PC-3 (cell line): ENCODE results near the gene ZNF780B. TPM values are rescaled to one million over a fixed set of nuclear protein-coding genes. Genes with fewer than 3 reads are reported as not detected.

Experiments
- ATAC-seq: fragments of 200-7000 bp; cut with Tn5 transposase; 2 replicates; pipeline ENCODE4 v1.9.1; 2020; ENCODE audit warnings: mild to moderate bottlenecking, moderate library complexity
- BruUV-seq: library from RNA; stranded (reverse); fragments of 400-500 nt; replicated peaks from 2 replicates; lab custom pipeline; 2021; lab: Mats Ljungman, UMichigan
- CTCF ChIA-PET: fragments of 300-600 bp; sonication (Branson Sonifier 250); formaldehyde crosslinking; loops from one replicate; lab custom pipeline; 2022; ENCODE audit warnings: antibody characterized with exemption; lab: Charles Lee
- POLR2A ChIA-PET: fragments of 300-600 bp; sonication (Branson Sonifier 250); formaldehyde crosslinking; loops from one replicate; lab custom pipeline; 2022; ENCODE audit warnings: antibody characterized with exemption; ENCODE audit not compliant: unreplicated experiment; lab: Charles Lee
- DNase-seq: peaks from one replicate; pipeline ENCODE4 v3.0.0-alpha.2; 2015
- H2AFZ ChIP-seq: fragments of 300-600 bp; sonication (generic); 2 replicates; pipeline ENCODE4 v1.6.0; 2016; ENCODE audit warnings: antibody characterized with exemption, low read length
- H3F3A ChIP-seq: fragments of 300-600 bp; sonication (generic); one replicate; pipeline ENCODE4 v1.6.0; 2017; ENCODE audit warnings: antibody characterized with exemption, low read length, control low read depth, mild to moderate bottlenecking; ENCODE audit not compliant: unreplicated experiment
- H3K27ac ChIP-seq: fragments of 300-600 bp; sonication (generic); 2 replicates; pipeline ENCODE4 v1.5.1; 2016; ENCODE audit warnings: mild to moderate bottlenecking, low read length
- H3K27me3 ChIP-seq: fragments of 300-600 bp; sonication (generic); 2 replicates; pipeline ENCODE4 v1.6.1; 2016; ENCODE audit warnings: low read length, mixed read lengths
- H3K36me3 ChIP-seq: fragments of 300-600 bp; sonication (generic); 2 replicates; pipeline ENCODE4 v1.6.1; 2016; ENCODE audit warnings: low read depth, mixed run types, low read length, mixed read lengths
- H3K4me1 ChIP-seq: fragments of 300-600 bp; sonication (generic); 2 replicates; pipeline ENCODE4 v1.5.1; 2016; ENCODE audit warnings: low read length; ENCODE audit not compliant: insufficient read depth
- H3K4me2 ChIP-seq: fragments of 300-600 bp; sonication (generic); 2 replicates; pipeline ENCODE4 v1.6.0; 2016; ENCODE audit warnings: low read length
- H3K4me3 ChIP-seq: fragments of 300-600 bp; sonication (generic); 2 replicates; pipeline ENCODE4 v1.5.1; 2016; ENCODE audit warnings: mild to moderate bottlenecking, low read length, mixed read lengths
- H3K79me2 ChIP-seq: fragments of 300-600 bp; sonication (generic); 2 replicates; pipeline ENCODE4 v1.6.1; 2017; ENCODE audit warnings: low read length, mixed read lengths
- H3K9ac ChIP-seq: fragments of 300-600 bp; sonication (generic); 2 replicates; pipeline ENCODE4 v1.6.0; 2016; ENCODE audit warnings: mild to moderate bottlenecking, low read length
- H3K9me2 ChIP-seq: fragments of 300-600 bp; sonication (generic); replicated peaks from 2 replicates; pipeline ENCODE4 v1.6.1; 2016; ENCODE audit warnings: mixed run types, low read length, mixed read lengths
- H3K9me3 ChIP-seq: fragments of 300-600 bp; sonication (generic); 2 replicates; pipeline ENCODE4 v1.6.1; 2016; ENCODE audit warnings: low read length, mixed read lengths
- H4K20me1 ChIP-seq: fragments of 300-600 bp; sonication (generic); 2 replicates; pipeline ENCODE4 v1.6.1; 2016; ENCODE audit warnings: low read length, mixed read lengths
- EZH2 ChIP-seq: fragments of 300-600 bp; sonication (generic); IDR thresholded peaks from one replicate; pipeline ENCODE4 v1.6.1; 2017; ENCODE audit warnings: antibody characterized with exemption, mild to moderate bottlenecking, low read length; ENCODE audit not compliant: unreplicated experiment
- EZH2phosphoT487 ChIP-seq: fragments of 300-600 bp; sonication (generic); IDR thresholded peaks from 2 replicates; pipeline ENCODE4 v1.6.1; 2018; ENCODE audit warnings: mild to moderate bottlenecking, antibody characterized with exemption, low read length, borderline replicate concordance
- intact Hi-C: fragments of 100-400 bp; cut with micrococcal nuclease; formaldehyde crosslinking; loops from 2 replicates; pipeline ENCODE4 v1.9.0; 2023
- total RNA-seq: library from RNA; depleted of rRNA; stranded (reverse); fragments of >200 nt; gene quantifications from 2 replicates; pipeline ENCODE4 v1.2.3, GENCODE V29; 2014
- TF ChIP-seq, protein P1 (sequence below): fragments of 300-600 bp; sonication (generic); conservative IDR thresholded peaks from 2 replicates; pipeline ENCODE4 v1.5.1; 2017; ENCODE audit warnings: antibody characterized with exemption, low read depth, mild to moderate bottlenecking, low read length

Gene ZNF780B
- total RNA-seq, 1 experiment from 2014 or later: 7.1 TPM

DNA sequence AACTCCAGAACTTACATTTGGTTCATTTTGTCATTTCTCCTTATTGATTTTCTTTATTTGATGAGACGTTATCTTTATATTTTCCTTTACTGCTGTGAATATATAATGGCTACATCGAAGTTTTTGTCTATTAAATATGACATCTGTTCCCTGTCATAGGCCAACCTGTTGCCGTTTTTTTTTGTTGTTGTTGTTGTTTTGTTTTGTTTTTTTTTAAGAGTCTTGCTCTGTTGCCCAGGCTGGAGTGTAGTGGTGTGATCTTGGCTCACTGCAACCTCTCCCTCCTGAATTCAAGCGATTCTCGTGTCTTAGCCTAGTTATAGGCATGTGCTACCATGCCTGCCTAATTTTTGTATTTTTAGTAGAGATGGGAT is 29.4 kb downstream of the ZNF780B start:
- no peak overlapping the region for H3K9ac ChIP-seq
- no peak for TF ChIP-seq EZH2phosphoT487
- TF ChIP-seq, protein P1, sequence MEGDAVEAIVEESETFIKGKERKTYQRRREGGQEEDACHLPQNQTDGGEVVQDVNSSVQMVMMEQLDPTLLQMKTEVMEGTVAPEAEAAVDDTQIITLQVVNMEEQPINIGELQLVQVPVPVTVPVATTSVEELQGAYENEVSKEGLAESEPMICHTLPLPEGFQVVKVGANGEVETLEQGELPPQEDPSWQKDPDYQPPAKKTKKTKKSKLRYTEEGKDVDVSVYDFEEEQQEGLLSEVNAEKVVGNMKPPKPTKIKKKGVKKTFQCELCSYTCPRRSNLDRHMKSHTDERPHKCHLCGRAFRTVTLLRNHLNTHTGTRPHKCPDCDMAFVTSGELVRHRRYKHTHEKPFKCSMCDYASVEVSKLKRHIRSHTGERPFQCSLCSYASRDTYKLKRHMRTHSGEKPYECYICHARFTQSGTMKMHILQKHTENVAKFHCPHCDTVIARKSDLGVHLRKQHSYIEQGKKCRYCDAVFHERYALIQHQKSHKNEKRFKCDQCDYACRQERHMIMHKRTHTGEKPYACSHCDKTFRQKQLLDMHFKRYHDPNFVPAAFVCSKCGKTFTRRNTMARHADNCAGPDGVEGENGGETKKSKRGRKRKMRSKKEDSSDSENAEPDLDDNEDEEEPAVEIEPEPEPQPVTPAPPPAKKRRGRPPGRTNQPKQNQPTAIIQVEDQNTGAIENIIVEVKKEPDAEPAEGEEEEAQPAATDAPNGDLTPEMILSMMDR: no peak
- no peak for TF ChIP-seq EZH2
- H3K27ac ChIP-seq: no peak overlapping the region
- intact Hi-C loops: no loop called here
- H4K20me1 ChIP-seq: no peaks in the 10 kb centered on the region
- H3K36me3 ChIP-seq: peaks cover 10% of the 10 kb centered on the region; the same call in 1 of the 2 replicates
- H3K79me2 ChIP-seq: no peaks in the 10 kb centered on the region
- peaks cover 22% of the 10 kb centered on the region; the same call in 1 of the 2 replicates for H3K9me3 ChIP-seq
- no peaks in the 10 kb centered on the region for H3K9me2 ChIP-seq
- ChIA-PET CTCF (no interaction called here), POLR2A (no interaction called here)
- no peak for DNase-seq
- H2AFZ ChIP-seq: no peak overlapping the region
- ATAC-seq: no peak
- H3K4me3 ChIP-seq: no peak overlapping the region
- no TSS peak for BruUV-seq
- H3F3A ChIP-seq: no peaks in the 10 kb centered on the region
- no peaks in the 10 kb centered on the region for H3K4me1 ChIP-seq
- H3K27me3 ChIP-seq: no peaks in the 10 kb centered on the region
- H3K4me2 ChIP-seq: no peak overlapping the region

DNA sequence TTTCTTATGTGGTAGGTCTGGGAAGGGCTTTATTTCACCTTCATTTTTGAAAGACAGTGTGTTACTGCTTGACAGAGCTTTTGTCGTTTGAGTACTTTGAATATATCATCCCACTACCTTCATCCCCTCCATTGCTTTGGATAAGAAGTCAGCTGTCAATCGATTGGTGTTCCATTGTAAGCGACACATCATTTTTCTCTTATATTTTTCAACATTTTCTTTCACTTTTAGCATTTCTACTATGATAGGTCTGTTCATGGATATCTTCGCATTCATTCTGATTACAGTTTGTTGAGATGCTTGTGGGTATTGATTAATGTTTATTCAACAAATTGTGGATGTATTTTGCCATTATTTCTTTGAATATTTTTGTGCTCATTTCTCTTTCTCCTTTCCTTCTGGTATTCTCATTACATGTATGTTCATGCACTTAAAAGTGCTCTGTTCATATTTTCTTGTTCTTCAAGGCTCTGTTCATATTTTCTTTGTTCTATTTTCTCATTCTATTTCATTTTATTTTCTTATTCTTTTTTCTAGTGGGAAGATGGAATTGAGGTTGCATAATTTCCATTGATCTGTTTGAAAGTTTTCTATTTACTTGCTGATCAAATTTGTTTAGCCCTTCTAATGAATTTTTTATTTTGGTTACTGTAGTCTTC is 30.0 kb downstream of the ZNF780B start:
- no peak overlapping the region for H2AFZ ChIP-seq
- ATAC-seq: no peak
- no TSS peak for BruUV-seq
- H3K79me2 ChIP-seq: no peaks in the 10 kb centered on the region
- no peaks in the 10 kb centered on the region for H3K4me1 ChIP-seq
- no peak overlapping the region for H3K27ac ChIP-seq
- no peaks in the 10 kb centered on the region for H3F3A ChIP-seq
- H4K20me1 ChIP-seq: no peaks in the 10 kb centered on the region
- H3K27me3 ChIP-seq: no peaks in the 10 kb centered on the region
- H3K9ac ChIP-seq: no peak overlapping the region
- TF ChIP-seq, protein P1: no peak
- no peak for TF ChIP-seq EZH2phosphoT487
- no peak for TF ChIP-seq EZH2
- no peak overlapping the region for H3K4me3 ChIP-seq
- ChIA-PET CTCF (no interaction called here), POLR2A (interaction anchor here (0.6 kb wide), 1 partner anchor 16 kb away, joined by 19 read pairs; no protein-coding TSS in a partner anchor)
- intact Hi-C loops: no loop called here
- no peaks in the 10 kb centered on the region for H3K9me2 ChIP-seq
- peaks cover 22% of the 10 kb centered on the region; the same call in 1 of the 2 replicates for H3K9me3 ChIP-seq
- peaks cover 10% of the 10 kb centered on the region; the same call in 1 of the 2 replicates for H3K36me3 ChIP-seq
- no peak for DNase-seq
- H3K4me2 ChIP-seq: no peak overlapping the region

DNA sequence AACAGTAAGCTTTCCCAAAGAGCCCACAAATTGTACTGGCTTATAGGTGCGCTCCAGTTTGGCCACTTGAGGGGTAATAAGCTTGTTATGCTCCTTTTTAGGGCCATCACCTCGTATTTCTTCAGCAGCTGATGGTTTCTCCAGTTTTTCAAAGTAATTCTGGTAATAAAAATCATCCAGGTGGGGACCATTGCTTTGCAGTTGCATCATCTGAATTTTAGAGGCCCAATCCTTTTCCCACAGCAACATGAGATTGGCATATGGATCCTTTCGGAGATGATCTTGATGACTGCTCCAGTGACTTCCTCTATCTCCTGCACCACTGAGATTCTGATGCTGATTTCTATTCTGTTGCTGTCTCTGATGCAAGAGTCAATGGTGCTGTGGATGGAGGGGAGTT is 32.1 kb downstream of the ZNF780B start:
- Histone ChIP-seq H3K4me2 (no peak overlapping the region), H3K4me3 (no peak overlapping the region), H3K9me3 (peaks cover 10% of the 10 kb centered on the region; the same call in 1 of the 2 replicates), H3K27ac (no peak overlapping the region), H4K20me1 (no peaks in the 10 kb centered on the region), H2AFZ (no peak overlapping the region), H3K36me3 (peaks cover 3% of the 10 kb centered on the region; the same call in 1 of the 2 replicates), H3K4me1 (no peaks in the 10 kb centered on the region), H3K27me3 (no peaks in the 10 kb centered on the region), H3K79me2 (no peaks in the 10 kb centered on the region), H3K9ac (no peak overlapping the region), H3F3A (no peaks in the 10 kb centered on the region), H3K9me2 (no peaks in the 10 kb centered on the region)
- intact Hi-C loops: no loop called here
- no peak for DNase-seq
- ChIA-PET POLR2A (no interaction called here), CTCF (no interaction called here)
- no peak for TF ChIP-seq EZH2
- TF ChIP-seq, protein P1: no peak
- TF ChIP-seq EZH2phosphoT487: no peak
- ATAC-seq: no peak
- no TSS peak for BruUV-seq
